Suppressor macrophage (primary cell): ENCODE data around the gene DNAH2.

Source experiments
- DNase-seq, 4 experiments: peaks; one replicate each; pipeline ENCODE4 v3.0.0-alpha.2; 2020 to 2022
- total RNA-seq, 17 experiments: gene quantifications; one replicate each; lab custom pipeline; 2026; ENCODE audit warnings: mixed read lengths in 6 of 17, inconsistent platforms in 3 of 17; lab: John Stamatoyannopoulos, UW

Gene DNAH2
- 0 to 10.9 (median 0) reads per million in 17 experiments for total RNA-seq

DNA sequence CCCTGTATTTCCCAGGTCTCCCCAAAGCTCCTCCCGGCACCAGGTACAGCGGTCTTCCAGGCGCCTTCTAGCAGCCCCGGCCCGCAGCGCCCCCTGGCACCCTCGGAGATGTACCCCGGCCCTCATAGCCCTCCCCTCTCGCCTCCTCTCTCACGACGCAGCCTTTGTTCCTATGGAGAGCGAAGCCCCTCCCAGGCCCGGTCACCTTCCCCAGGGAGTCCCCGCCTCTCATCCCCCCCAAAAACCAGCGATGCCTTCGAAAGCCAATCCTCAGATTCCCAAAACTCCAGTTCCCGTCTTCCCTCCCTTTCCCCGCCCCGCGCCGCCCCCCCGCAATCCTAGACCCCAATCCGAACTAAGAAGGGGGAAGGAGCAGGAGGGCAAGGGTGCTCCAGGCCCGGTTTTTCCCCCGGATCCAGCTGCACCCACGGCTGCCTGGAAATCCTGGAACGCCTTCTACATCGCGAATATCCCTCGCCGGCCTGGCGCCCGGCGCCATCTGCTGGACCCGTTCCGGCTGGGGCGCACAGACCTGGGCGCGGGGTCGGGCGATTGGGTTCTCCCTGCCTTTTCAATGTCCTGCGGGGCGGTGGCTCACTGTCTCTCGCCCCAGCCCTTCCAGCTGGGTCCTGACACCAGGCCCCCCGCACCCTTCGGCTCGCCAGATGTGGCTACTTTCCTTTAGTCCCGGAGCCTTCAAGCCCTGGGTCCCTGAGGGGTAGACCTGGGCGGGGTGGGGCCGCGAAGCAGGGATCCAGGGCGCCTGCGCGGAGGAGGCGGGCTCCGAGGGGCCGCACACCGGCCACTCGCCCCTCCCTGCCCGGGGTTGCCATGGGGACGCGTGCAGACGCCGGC is at the start of gene DNAH2:
Gene DNAH2 (plus strand): TSS at position 844 of the 855 bp plus-strand sequence. CDS start 1,991 bp downstream, outside the sequence.
- peak; percentile 66 to 82 (median 68) for DNase-seq

DNA sequence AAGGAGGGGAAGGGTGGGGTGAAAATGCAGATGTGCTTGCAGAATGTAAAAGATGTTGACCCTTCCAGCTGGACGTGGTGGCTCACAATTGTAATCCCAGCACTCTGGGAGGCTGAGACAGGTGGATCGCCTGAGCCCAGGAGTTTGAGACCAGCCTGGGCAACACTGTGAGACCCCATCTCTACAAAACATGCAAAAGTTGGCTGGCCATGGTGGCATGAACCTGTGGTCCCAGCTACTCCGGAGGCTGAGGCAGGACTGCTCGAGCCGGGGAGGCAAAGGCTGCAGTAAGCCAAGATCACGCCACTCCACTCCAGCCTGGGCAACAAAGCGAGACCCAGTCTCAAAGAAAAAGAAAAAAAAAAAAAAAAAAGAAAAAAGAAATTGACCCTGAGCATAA is 49.1 kb upstream of the DNAH2 start:
- DNase-seq, result no peak

- DNase-seq, result peak; percentile 51 to 61 (median 58)
Observed at GRCh38 chr17:7673239-7673638, 44.3 kb upstream of the DNAH2 start.

GRCh38 chr17:7674934-7675333 is 42.6 kb upstream of the DNAH2 start:
- DNase-seq, result no peak

GRCh38 chr17:7676533-7676932 is 41.0 kb upstream of the DNAH2 start:
- DNase-seq, result no peak

- no peak for DNase-seq
Observed at GRCh38 chr17:7677388-7678067, 40.0 kb upstream of the DNAH2 start.

DNA sequence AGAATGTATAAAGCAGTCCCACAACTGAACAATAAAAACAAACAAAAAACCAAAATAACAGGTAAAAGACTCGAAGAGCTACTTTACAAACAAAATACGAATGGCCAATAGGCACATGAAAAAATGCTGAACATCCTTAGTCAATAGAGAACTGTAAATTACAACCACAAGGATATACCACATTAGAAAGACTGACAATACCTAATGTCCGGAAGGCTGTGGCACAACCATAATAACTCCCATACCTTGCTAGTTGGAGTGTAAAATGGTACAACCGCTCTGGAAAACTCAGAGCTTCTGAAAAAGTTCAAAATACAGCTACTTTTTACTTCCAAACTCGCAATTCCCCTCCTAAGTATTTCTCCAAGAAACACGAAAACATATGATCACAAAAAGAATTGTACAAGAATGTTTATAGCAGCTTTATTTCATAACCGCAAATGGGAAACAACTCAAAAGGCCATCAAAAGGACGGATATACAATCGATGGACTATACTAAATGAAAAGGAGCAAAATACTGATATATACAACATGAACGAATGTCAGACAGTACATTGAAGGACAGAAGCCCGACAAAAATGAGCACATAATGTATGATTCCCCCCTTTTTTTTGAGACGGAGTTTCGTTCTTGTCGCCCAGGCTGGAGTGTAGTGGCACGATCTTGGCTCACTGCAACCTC is 32.6 kb upstream of the DNAH2 start:
- DNase-seq, result no peak

DNA sequence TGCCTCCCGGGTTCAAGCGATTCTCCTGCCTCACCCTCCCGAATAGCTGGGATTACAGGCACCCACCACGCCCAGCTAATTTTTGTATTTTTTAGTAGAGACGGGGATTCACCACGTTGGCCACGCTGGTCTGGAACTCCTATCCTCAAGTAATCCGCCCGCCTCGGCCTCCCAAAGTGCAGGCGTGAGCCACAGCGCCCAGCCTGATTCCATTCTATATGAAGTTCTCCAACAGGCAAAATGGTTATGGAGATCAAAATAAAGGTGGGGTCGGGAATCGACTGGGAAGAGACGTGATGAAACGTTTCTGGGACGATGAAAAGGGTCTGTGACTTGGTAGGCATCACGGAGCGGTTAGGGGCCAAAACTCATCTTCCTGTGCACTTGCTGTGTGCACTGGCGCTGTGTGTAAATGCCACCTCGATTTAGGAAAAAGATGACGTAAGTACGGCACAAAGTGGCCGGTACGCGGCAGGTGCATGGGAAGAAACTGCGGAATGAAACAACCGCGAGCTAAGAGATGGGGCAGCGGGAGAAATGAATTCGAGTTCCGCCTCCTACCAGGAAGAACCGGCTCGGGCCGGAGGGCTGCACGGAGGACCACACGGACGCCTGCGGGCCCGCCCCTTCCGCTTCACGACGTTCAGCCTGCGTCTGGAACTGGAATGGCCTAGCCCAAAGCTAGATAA is 31.9 kb upstream of the DNAH2 start:
- peak; percentile 97 to 98 (median 98) for DNase-seq

DNA sequence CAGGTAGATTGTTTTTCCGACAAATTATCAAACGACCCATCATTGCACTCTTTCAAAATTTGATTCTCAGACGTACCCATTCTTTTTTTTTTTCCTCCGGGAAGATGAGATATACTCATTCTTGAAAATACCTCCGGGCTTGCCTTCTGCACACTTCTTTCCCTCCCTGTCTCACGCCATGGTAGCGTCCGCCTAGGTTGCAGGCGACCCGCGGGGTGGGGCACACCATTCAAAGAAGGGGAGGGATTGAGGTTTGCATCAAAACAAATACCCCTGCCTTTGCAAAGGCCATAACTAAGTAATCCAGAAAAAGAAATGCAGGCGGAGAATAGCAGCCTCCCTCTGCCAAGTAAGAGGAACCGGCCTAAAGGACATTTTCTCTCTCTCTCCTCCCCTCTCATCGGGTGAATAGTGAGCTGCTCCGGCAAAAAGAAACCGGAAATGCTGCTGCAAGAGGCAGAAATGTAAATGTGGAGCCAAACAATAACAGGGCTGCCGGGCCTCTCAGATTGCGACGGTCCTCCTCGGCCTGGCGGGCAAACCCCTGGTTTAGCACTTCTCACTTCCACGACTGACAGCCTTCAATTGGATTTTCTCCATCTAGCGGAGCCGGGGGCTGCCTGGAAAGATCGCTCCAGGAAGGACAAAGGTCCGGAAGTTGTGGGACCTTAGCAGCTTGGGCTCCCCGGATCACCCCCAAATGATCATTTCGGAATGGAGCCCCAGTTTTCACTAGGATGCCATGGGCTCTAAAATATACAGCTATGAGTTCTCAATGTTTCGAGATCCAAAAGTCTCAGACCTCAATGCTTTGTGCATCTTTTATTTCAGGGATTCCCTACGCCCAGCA is 31.1 kb upstream of the DNAH2 start:
- DNase-seq, result peak; percentile 80 to 91 (median 88)

- DNase-seq, result peak; percentile 89 to 95 (median 94)
Observed at GRCh38 chr17:7687072-7687907, 30.3 kb upstream of the DNAH2 start, which contains the start of gene TP53. TP53 (minus strand) TSS chr17:7687490; CDS start chr17:7676594, 10,896 bp downstream.

GRCh38 chr17:7687908-7688807 is 29.4 kb upstream of the DNAH2 start, which contains the start of gene WRAP53:
WRAP53 (plus strand) TSS chr17:7688477; CDS start chr17:7688649, 172 bp downstream.
- DNase-seq, result peak; percentile 97 to 99 (median 98)

DNA sequence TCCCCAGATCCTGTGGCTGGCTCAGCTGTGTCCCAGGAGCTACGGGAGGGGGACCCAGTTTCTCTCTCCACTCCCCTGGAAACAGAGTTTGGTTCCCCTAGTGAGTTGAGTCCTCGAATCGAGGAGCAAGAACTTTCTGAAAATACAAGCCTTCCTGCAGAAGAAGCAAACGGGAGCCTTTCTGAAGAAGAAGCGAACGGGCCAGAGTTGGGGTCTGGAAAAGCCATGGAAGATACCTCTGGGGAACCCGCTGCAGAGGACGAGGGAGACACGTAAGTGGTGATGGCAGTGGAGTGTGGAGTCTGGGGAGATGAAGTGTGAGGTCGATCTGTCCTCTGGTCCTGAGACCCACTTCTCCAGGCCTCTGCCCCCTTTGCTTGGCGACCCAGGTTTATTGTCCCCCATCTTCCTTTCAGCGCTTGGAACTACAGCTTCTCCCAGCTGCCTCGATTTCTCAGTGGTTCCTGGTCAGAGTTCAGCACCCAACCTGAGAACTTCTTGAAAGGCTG is 28.7 kb upstream of the DNAH2 start:
- DNase-seq, result no peak

DNA sequence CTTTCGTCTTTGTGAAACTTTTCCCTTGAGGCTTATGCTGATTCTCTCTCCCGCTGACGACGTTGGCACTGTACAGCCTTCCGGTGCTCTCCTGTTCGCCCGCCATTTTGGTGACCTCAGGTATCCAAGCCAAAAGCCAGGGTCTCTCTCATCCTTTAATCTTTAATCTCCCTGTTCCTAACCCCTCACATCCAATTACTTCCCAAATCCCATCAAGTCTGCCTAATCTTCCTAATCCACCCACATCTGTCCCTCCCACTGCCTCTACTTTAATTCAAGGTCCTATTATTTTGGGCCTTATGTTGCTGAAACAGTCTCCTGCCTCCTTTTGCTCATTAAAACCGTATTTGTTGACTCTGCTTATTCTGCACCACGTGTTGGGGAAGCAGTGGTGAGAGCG is 22.0 kb upstream of the DNAH2 start:
- no peak for DNase-seq

GRCh38 chr17:7697828-7698588 is 19.5 kb upstream of the DNAH2 start:
- DNase-seq, result no peak

GRCh38 chr17:7700510-7700909 is 17.0 kb upstream of the DNAH2 start:
- DNase-seq, result no peak

DNA sequence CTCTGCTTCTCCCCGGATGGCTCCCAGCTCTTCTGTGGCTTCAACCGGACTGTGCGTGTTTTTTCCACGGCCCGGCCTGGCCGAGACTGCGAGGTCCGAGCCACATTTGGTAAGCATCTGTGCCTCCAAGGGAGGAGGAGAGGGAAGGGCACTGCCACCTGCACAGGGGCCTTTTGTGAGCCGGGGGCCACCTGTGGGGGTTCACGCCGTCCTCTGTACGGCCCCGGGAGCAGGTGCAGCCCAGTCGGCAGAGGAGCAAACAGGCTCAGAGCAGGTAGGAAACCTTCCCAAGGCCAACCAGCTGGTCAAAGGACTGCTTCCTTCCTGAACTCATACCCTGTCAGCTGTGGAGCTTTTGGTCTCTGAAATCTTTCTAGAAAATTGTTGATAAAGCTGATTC is 15.9 kb upstream of the DNAH2 start:
- DNase-seq, result no peak

- DNase-seq, result no peak
Observed at GRCh38 chr17:7702776-7703175, 14.8 kb upstream of the DNAH2 start.
